GM20000 (cell line): ENCODE results near the gene CHST8.
"Not testable (repeated sequence)": the region's sequence is repeated elsewhere in the genome, so short reads cannot be mapped to it uniquely, and the experiment has no call there.

ENCODE experiments used
- DNase-seq: peaks from one replicate; pipeline ENCODE4 v3.0.0; 2012; ENCODE audit warnings: low spot score
- TF ChIP-seq, protein P1 (sequence below): IDR thresholded peaks from 2 replicates; pipeline ENCODE4 v1.5.1; 2012; ENCODE audit warnings: mild to moderate bottlenecking, control low read depth; ENCODE audit errors: extremely low read depth, missing control alignments

The CHST8 gene

GRCh38 chr19:33818411-33818810 lies 196.7 kb downstream of the CHST8 start:
- TF ChIP-seq, protein P1, sequence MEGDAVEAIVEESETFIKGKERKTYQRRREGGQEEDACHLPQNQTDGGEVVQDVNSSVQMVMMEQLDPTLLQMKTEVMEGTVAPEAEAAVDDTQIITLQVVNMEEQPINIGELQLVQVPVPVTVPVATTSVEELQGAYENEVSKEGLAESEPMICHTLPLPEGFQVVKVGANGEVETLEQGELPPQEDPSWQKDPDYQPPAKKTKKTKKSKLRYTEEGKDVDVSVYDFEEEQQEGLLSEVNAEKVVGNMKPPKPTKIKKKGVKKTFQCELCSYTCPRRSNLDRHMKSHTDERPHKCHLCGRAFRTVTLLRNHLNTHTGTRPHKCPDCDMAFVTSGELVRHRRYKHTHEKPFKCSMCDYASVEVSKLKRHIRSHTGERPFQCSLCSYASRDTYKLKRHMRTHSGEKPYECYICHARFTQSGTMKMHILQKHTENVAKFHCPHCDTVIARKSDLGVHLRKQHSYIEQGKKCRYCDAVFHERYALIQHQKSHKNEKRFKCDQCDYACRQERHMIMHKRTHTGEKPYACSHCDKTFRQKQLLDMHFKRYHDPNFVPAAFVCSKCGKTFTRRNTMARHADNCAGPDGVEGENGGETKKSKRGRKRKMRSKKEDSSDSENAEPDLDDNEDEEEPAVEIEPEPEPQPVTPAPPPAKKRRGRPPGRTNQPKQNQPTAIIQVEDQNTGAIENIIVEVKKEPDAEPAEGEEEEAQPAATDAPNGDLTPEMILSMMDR, result no peak
- DNase-seq, result peak; percentile 3

- DNase-seq, result not testable (repeated sequence)
These were observed 197.3 kb downstream of the CHST8 start for GRCh38 chr19:33819078-33819477.

DNA sequence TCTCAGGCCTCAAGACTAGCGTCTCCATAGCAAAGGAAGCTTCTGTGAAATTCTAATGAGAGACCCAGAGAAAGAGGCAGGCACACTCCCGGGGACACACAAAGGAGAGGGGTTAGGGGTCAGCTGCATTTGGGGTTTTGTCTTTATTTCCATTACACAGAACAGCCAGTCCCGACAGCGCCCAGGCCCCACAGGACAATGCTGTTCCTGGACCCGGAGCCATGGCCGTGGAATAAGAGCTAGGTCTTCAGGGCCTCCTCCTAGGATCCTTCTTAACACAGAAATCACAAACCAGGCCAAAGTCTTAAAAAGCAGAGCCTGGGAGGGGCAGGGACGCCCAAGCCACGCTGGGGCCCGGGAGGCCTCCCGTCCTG lies 197.7 kb downstream of the CHST8 start:
- TF ChIP-seq, protein P1, result no peak
- peak; percentile 22 for DNase-seq

- TF ChIP-seq, protein P1, result no peak
- peak; percentile 60 for DNase-seq
These were observed 198.4 kb downstream of the CHST8 start for GRCh38 chr19:33819880-33820781.

DNA sequence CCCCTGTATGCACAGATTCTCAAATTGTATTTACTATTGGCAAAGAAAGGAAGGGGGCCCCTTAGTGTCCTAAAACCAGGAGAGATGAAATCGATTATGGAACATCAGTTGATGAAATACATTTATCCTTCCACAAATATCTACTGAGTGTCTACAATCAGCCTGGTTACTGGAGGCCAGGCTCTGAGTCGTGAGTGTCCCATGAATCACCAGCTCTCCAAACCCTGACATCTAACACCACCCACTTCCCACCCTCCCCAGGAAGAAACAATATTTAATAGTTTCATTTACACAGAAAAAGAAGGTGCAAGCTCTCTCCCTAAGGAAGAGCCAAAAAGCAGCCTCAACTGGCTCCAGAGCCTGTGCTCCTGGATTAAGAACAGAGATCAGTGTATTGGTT lies 200.1 kb downstream of the CHST8 start:
- TF ChIP-seq, protein P1, result no peak
- peak; percentile 4 for DNase-seq
